A549 (cell line): Measurements from ENCODE around the gene DHX32. TPM values are rescaled to one million over a fixed set of nuclear protein-coding genes. Genes with fewer than 3 reads are reported as not detected.
A peak's percentile ranks its signal among the peaks of the same experiment; 100 is the strongest.

Experiments used
- ATAC-seq, 2 experiments: fragments of 200-7000 bp in 1 of 2; fragments of >200 bp in 1 of 2; cut with Nextera tagmentation in 1 of 2; cut with Tn5 transposase in 1 of 2; 3 replicates each; pipeline versions ENCODE4 v1.8.0 to v1.9.1; 2018 to 2020; ENCODE audit warnings: mild to moderate bottlenecking in 1 of 2, moderate library complexity in 1 of 2
- CTCF ChIA-PET: fragments of 300-600 bp; sonication (Branson Sonifier 250); formaldehyde crosslinking; extraction: SDS; loops from one replicate; lab custom pipeline; 2021; ENCODE audit warnings: antibody characterized with exemption, inconsistent platforms; lab: Yijun Ruan, JAX
- POLR2A ChIA-PET: fragments of 350-600 bp; formaldehyde crosslinking; extraction: SDS; loops from one replicate; lab custom pipeline; 2021; ENCODE audit warnings: antibody characterized with exemption, inconsistent platforms; lab: Yijun Ruan, JAX
- DNase-seq, 2 experiments: peaks; one replicate each; pipeline versions ENCODE4 v3.0.0 to v3.0.0-alpha.2; 2011 to 2016; ENCODE audit warnings: low read depth in 1 of 2, low spot score in 1 of 2
- FAIRE-seq: peaks from 2 replicates; lab custom pipeline; 2011; peaks lifted over from hg19 to GRCh38; lab: Jason Lieb, UNC
- H3K27ac ChIP-seq, 2 experiments: fragments of >200 bp; sonication (Bioruptor Twin); formaldehyde crosslinking; 3 replicates each; pipeline ENCODE4 v1.5.1; 2016 to 2017
- H3K4me1 ChIP-seq: fragments of >200 bp; sonication (Bioruptor Twin); formaldehyde crosslinking; 3 replicates; pipeline ENCODE4 v1.6.1; 2016
- H3K4me2 ChIP-seq: fragments of >200 bp; sonication (Bioruptor Twin); formaldehyde crosslinking; 3 replicates; pipeline ENCODE4 v1.6.1; 2016
- H3K4me3 ChIP-seq: fragments of >200 bp; sonication (Bioruptor Twin); formaldehyde crosslinking; 3 replicates; pipeline ENCODE4 v1.5.1; 2016
- H3K9me3 ChIP-seq: fragments of >200 bp; sonication (Bioruptor Twin); formaldehyde crosslinking; 3 replicates; pipeline ENCODE4 v1.6.1; 2016
- CHD2 ChIP-seq: fragments of 150-350 bp; IDR thresholded peaks from 2 replicates; pipeline ENCODE4 v1.6.1; 2014; ENCODE audit warnings: low read length; ENCODE audit not compliant: partially characterized antibody
- EHF ChIP-seq: fragments of 250-450 bp; sonication (Bioruptor Pico); IDR thresholded peaks from 2 replicates; pipeline ENCODE4 v1.5.0; 2020; ENCODE audit warnings: mild to moderate bottlenecking
- FOSL2 ChIP-seq, 2 experiments: fragments of 450-650 bp in 1 of 2; fragments of >200 bp in 1 of 2; sonication (Bioruptor Twin) in 1 of 2; formaldehyde crosslinking; IDR thresholded peaks; 2 replicates each; pipeline versions ENCODE4 v1.5.0 to v1.6.1; 2016 to 2020; ENCODE audit warnings: mild to moderate bottlenecking in 1 of 2, moderate library complexity in 1 of 2
- FOXS1 ChIP-seq: fragments of 250-450 bp; sonication (Bioruptor Pico); IDR thresholded peaks from 2 replicates; pipeline ENCODE4 v1.5.0; 2020; ENCODE audit warnings: mild to moderate bottlenecking, moderate library complexity
- GATA3 ChIP-seq: IDR thresholded peaks from 2 replicates; pipeline ENCODE4 v1.6.1; 2012; ENCODE audit warnings: borderline replicate concordance
- HOXB13 ChIP-seq: fragments of 250-450 bp; sonication (Bioruptor Pico); IDR thresholded peaks from 2 replicates; pipeline ENCODE4 v1.5.0; 2020; ENCODE audit warnings: low read depth, mild to moderate bottlenecking, moderate library complexity
- MYC ChIP-seq: IDR thresholded peaks from 2 replicates; pipeline ENCODE4 v1.6.1; 2012; ENCODE audit warnings: mild to moderate bottlenecking, inconsistent platforms, low read length, improper control_type of control experiment, borderline replicate concordance
- NPAS2 ChIP-seq: fragments of 250-450 bp; sonication (Bioruptor Pico); IDR thresholded peaks from 2 replicates; pipeline ENCODE4 v1.8.0; 2022; ENCODE audit warnings: mild to moderate bottlenecking, moderate library complexity, borderline replicate concordance
- PBX3 ChIP-seq: IDR thresholded peaks from 2 replicates; pipeline ENCODE4 v1.6.1; 2012
- PHF8 ChIP-seq: fragments of 200-600 bp; sonication (generic); IDR thresholded peaks from 2 replicates; pipeline ENCODE4 v1.6.1; 2016; ENCODE audit warnings: low read depth, mild to moderate bottlenecking, antibody characterized with exemption, moderate library complexity, borderline replicate concordance
- RAD21 ChIP-seq, 2 experiments: fragments of >200 bp in 1 of 2; sonication (Bioruptor Twin) in 1 of 2; formaldehyde crosslinking in 1 of 2; IDR thresholded peaks in 1 of 2; conservative IDR thresholded peaks in 1 of 2; 2 replicates in 1 of 2; 3 replicates in 1 of 2; pipeline ENCODE4 v1.6.1; 2012 to 2018; ENCODE audit warnings: inconsistent platforms in 1 of 2
- RCOR1 ChIP-seq: fragments of 150-350 bp; IDR thresholded peaks from 2 replicates; pipeline ENCODE4 v1.6.1; 2014; ENCODE audit warnings: antibody characterized with exemption, low read length, low read depth
- RNF2 ChIP-seq: fragments of 200-600 bp; sonication (generic); IDR thresholded peaks from 2 replicates; pipeline ENCODE4 v1.6.1; 2016; ENCODE audit warnings: low read depth, mild to moderate bottlenecking, antibody characterized with exemption, moderate library complexity, borderline replicate concordance
- TP53 ChIP-seq: fragments of 250-450 bp; sonication (Bioruptor Pico); IDR thresholded peaks from 2 replicates; pipeline ENCODE4 v1.5.0; 2021; ENCODE audit warnings: mild to moderate bottlenecking, moderate library complexity
- ZSCAN20 ChIP-seq: fragments of 250-450 bp; sonication (Bioruptor Pico); IDR thresholded peaks from 2 replicates; pipeline ENCODE4 v1.8.0; 2022; ENCODE audit warnings: mild to moderate bottlenecking, moderate library complexity
- WGBS: methylation state at CpG from one replicate; pipeline ENCODE4 v1.1.6; 2017; ENCODE audit errors: missing lambda C conversion rate; 5-methylcytosine and 5-hydroxymethylcytosine counted together
- polyA plus RNA-seq, 4 experiments: library from polyadenylated mRNA; depleted of rRNA in 3 of 4; stranded (reverse); fragments of >200 nt; fragmentation: RNase III in 1 of 4; extraction: RNeasy Plus Mini Kit Qiagen cat#74134 plus additional on column Dnase treatment in 1 of 4; gene quantifications; 2 replicates in 3 of 4; 3 replicates in 1 of 4; pipeline ENCODE4 v1.2.3, GENCODE V29; 2011 to 2017
- TF ChIP-seq, protein P1 (sequence below): IDR thresholded peaks from 2 replicates; pipeline ENCODE4 v1.6.1; 2012; ENCODE audit warnings: low read depth, borderline replicate concordance
- TF ChIP-seq, protein P2 (sequence below): fragments of >200 bp; sonication (Bioruptor Twin); formaldehyde crosslinking; IDR thresholded peaks from 2 replicates; pipeline ENCODE4 v1.6.1; 2016
- TF ChIP-seq, protein P3 (sequence below): fragments of 150-350 bp; IDR thresholded peaks from 2 replicates; pipeline ENCODE4 v1.6.1; 2014; ENCODE audit warnings: low read depth, mild to moderate bottlenecking, low read length
- TF ChIP-seq, protein P4 (sequence below): fragments of 450-650 bp; IDR thresholded peaks from 2 replicates; pipeline ENCODE4 v1.6.1; 2014; ENCODE audit warnings: antibody characterized with exemption

DHX32 gene
- polyA plus RNA-seq, 2 of the 4 experiments (the other 2 are of a cell fraction), result 37.4 to 61.8 TPM

DNA sequence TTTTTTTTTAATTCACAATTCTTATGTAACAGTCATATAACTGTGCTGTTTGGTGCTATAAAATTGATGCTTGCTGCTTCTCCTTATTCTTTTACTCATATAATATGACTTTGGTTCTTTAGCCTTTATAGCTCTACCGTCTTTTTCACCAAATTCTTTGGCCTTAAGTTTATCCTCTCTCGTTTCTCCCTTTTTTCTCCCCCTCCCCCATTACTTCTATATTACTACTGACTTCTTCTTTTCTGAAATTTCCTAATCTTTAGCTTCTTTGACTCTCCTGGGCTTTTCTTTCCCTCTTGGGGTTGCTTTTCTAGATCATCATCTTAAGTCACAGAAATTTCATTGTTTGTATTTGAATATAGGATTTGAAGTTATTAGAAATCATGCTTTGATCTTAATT is 54.0 kb downstream of the DHX32 start:
- H3K4me1 ChIP-seq, result peaks cover 15% of the 10 kb centered on the region
- ATAC-seq (no peak), DNase-seq (no peak), FAIRE-seq (no peak)
- CTCF ChIA-PET, result interaction anchor here (0.6 to 1.8 kb wide), 3 partner anchors 18 to 662 kb away, joined by 3 to 5 read pairs (median 4); no protein-coding TSS in a partner anchor
- no peak overlapping the region for H3K4me2 ChIP-seq
- H3K4me3 ChIP-seq, result no peak overlapping the region
- no peak overlapping the region for H3K27ac ChIP-seq
- no peaks in the 10 kb centered on the region for H3K9me3 ChIP-seq
- 91% methylated on average over 2 of the region's 2 CpGs for WGBS
- TF ChIP-seq, protein P1, sequence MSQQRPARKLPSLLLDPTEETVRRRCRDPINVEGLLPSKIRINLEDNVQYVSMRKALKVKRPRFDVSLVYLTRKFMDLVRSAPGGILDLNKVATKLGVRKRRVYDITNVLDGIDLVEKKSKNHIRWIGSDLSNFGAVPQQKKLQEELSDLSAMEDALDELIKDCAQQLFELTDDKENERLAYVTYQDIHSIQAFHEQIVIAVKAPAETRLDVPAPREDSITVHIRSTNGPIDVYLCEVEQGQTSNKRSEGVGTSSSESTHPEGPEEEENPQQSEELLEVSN, result no peak
- TF ChIP-seq, protein P2, sequence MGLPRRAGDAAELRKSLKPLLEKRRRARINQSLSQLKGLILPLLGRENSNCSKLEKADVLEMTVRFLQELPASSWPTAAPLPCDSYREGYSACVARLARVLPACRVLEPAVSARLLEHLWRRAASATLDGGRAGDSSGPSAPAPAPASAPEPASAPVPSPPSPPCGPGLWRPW, result no peak
- no peak for TF ChIP-seq RCOR1
- TF ChIP-seq, protein P3, sequence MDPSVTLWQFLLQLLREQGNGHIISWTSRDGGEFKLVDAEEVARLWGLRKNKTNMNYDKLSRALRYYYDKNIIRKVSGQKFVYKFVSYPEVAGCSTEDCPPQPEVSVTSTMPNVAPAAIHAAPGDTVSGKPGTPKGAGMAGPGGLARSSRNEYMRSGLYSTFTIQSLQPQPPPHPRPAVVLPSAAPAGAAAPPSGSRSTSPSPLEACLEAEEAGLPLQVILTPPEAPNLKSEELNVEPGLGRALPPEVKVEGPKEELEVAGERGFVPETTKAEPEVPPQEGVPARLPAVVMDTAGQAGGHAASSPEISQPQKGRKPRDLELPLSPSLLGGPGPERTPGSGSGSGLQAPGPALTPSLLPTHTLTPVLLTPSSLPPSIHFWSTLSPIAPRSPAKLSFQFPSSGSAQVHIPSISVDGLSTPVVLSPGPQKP, result no peak
- no peak for TF ChIP-seq EHF (CRISPR knock-in tag)
- POLR2A ChIA-PET, result interaction anchor here (0.7 kb wide), 1 partner anchor 108 kb away, joined by 3 read pairs; the partner anchor contains the start of gene EDRF1

GRCh38 chr10:125824736-125825135 is 56.4 kb downstream of the DHX32 start:
- 56% methylated on average over 1 of the region's 1 CpG for WGBS
- ATAC-seq, result 0 out of 6 replicates have a peak, but pooled peaks of 1 of the 2 experiments have one; percentile 19
- H3K4me1 ChIP-seq, result peaks cover 25% of the 10 kb centered on the region
- TF ChIP-seq GATA3 (no peak), FOSL2 (IDR thresholded peaks at IDR 0.05) (no peak), FOSL2 (CRISPR knock-in tag; IDR thresholded peaks at IDR 0.05) (peak; percentile 59)
- FAIRE-seq, result no peak
- peak overlapping the region; percentile 85 for H3K4me2 ChIP-seq
- H3K4me3 ChIP-seq, result peak overlapping the region; percentile 88
- POLR2A ChIA-PET, result no interaction called here
- peak overlapping the region; percentile 11 to 99; a peak in 4 of 6 replicates for H3K27ac ChIP-seq
- CTCF ChIA-PET, result interaction anchor here (1.2 kb wide), 1 partner anchor 10 kb away, joined by 6 read pairs; no protein-coding TSS in a partner anchor
- H3K9me3 ChIP-seq, result no peaks in the 10 kb centered on the region
- DNase-seq, result peak; percentile 15 to 24

DNA sequence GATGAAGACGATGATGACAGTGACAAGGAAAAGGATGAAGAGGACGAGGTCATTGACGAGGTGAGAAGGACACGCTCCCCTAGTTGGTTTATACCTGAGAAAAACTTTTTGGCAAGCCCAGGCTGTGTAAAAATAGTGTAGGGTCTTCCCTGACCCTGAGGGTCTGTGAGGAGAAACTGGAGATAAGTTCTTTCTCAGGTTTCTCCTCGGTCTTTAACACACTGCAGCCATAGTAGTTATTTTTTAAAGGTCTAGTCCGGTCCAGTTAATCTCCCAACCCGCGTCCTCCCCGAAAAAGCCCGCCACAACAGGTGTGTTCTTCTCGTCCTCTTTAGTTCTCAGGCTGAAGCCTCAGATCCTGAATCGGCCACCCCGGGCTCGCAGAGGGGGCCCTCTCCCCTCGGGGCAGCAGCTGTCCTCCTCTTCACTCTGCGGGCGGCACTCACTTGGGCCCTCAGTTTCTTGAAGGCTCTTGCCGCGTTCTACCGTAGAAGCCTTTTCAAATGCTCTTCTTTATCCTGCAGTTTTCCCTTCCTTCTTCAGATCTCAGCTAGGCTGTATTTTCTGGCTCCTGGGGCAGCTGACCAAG is 57.3 kb downstream of the DHX32 start:
- TF ChIP-seq RAD21 (conservative IDR thresholded peaks at IDR 0.05 in 1 of 2, IDR thresholded peaks at IDR 0.05 in 1 of 2), result no peak
- peak; percentile 43; the same call in 1 of the 2 replicates for TF ChIP-seq PHF8
- H3K4me3 ChIP-seq, result peak overlapping the region; percentile 88
- POLR2A ChIA-PET, result interaction anchor here (0.8 to 1.6 kb wide), 5 partner anchors 17 to 104 kb away, joined by 3 to 11 read pairs (median 4); partner anchors contain the start of gene EDRF1
- peak overlapping the region; percentile 99 for H3K27ac ChIP-seq
- H3K4me2 ChIP-seq, result peak overlapping the region; percentile 85
- WGBS, result 2% methylated on average over 20 of the region's 20 CpGs
- CTCF ChIA-PET, result interaction anchor here (1.2 to 1.5 kb wide), 2 partner anchors 11 to 34 kb away, joined by 3 to 6 read pairs; no protein-coding TSS in a partner anchor
- DNase-seq (no peak), ATAC-seq (peak; percentile 4 to 39; a peak in 3 of 6 replicates), FAIRE-seq (no peak)
- no peaks in the 10 kb centered on the region for H3K9me3 ChIP-seq
- H3K4me1 ChIP-seq, result peaks cover 25% of the 10 kb centered on the region

DNA sequence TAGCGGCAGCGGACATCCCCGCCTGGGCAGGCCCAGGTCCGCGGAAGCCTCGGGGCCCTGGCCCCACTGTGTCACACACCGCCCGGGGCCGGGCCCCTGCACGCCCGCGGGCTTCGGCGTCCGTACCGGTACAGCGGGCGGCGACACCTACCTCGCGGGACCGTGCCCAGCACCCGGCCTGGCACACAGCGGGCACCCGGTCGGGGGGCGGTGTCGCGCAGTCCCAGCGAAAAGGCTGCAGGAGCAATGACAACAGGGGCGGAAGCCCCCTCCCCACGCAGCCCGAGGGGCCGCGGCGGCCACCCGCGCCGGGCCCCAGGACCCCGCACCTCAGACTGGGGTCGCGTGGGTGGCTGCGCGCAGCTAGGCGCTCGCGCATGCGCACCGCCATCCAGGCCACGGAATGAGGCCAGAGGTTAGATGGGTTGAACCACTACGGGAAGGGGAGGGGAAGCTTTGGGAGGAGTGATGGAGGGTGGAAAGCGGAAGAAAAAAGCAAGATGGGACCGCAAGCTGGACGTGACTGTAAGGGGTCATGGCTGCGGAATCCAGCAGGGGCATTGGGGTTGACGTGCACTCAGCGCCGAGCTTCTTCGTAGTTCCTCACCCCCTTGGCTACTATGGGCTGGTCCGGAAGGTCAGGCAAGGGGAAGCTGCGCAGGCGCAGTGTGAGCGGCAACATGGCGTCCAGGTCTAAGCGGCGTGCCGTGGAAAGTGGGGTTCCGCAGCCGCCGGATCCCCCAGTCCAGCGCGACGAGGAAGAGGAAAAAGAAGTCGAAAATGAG is 58.0 kb downstream of the DHX32 start, which contains the start of the genes BCCIP and UROS:
Gene BCCIP, plus strand, starts transcription at position 669 of the 785 bp plus-strand sequence. Its CDS starts 12 bp downstream, at position 681.
Gene UROS, minus strand, starts transcription at position 381 of the 785 bp plus-strand sequence. CDS start 6,759 bp downstream, outside the sequence.
- Histone ChIP-seq H3K4me1 (peaks cover 25% of the 10 kb centered on the region), H3K4me2 (peak within 1 kb of the TSS; percentile 85), H3K9me3 (no peaks in the 10 kb centered on the region), H3K27ac (peak within 1 kb of the TSS; percentile 99), H3K4me3 (peak within 1 kb of the TSS; percentile 88)
- DNase-seq, result peak; percentile 88 to 93
- ChIA-PET CTCF (interaction anchor here (1.5 kb wide), 1 partner anchor 34 kb away, joined by 3 read pairs; no protein-coding TSS in a partner anchor), POLR2A (interaction anchor here (0.8 to 1.6 kb wide), 7 partner anchors 9 to 104 kb away, joined by 3 to 11 read pairs (median 4); partner anchors contain the start of gene EDRF1)
- ATAC-seq, result peak; percentile 85 to 89
- under 1% methylated on average over 36 of the region's 74 CpGs for WGBS
- no peak for FAIRE-seq
- TF ChIP-seq CHD2 (no peak), FOXS1 (CRISPR knock-in tag) (no peak), NPAS2 (CRISPR knock-in tag) (no peak), MYC (no peak; the same call in 1 of the 2 replicates), TP53 (CRISPR knock-in tag) (no peak), HOXB13 (CRISPR knock-in tag) (no peak), RNF2 (no peak), RCOR1 (no peak), PBX3 (0 out of 2 replicates have a peak, but pooled peaks have one; percentile 17), ZSCAN20 (no peak)
- TF ChIP-seq, protein P4, sequence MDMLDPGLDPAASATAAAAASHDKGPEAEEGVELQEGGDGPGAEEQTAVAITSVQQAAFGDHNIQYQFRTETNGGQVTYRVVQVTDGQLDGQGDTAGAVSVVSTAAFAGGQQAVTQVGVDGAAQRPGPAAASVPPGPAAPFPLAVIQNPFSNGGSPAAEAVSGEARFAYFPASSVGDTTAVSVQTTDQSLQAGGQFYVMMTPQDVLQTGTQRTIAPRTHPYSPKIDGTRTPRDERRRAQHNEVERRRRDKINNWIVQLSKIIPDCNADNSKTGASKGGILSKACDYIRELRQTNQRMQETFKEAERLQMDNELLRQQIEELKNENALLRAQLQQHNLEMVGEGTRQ, result no peak
- TF ChIP-seq, protein P3, result no peak
